CD4-positive, alpha-beta T cell (primary cell): Measurements from ENCODE around the gene UBTD1. TPM values are rescaled to one million over a fixed set of nuclear protein-coding genes. Genes with fewer than 3 reads are reported as not detected.

Experiments
- ATAC-seq: fragments of 200-7000 bp; cut with Tn5 transposase; one replicate; pipeline ENCODE4 v1.10.0; 2022; ENCODE audit warnings: mild to moderate bottlenecking; ENCODE audit not compliant: poor library complexity
- CTCF ChIA-PET: fragments of 350-600 bp; sonication (Branson Sonifier 250); formaldehyde crosslinking; loops from one replicate; lab custom pipeline; 2021; ENCODE audit warnings: antibody characterized with exemption, inconsistent platforms; lab: Charles Lee
- POLR2A ChIA-PET: fragments of 350-600 bp; sonication (Branson Sonifier 250); formaldehyde crosslinking; loops from one replicate; lab custom pipeline; 2021; ENCODE audit warnings: antibody characterized with exemption, inconsistent platforms; lab: Charles Lee
- DNase-seq, 14 experiments: peaks; one replicate each; pipeline ENCODE4 v3.0.0-alpha.2; 2013 to 2020; ENCODE audit warnings: mixed read lengths in 2 of 14
- H3K27ac ChIP-seq, 2 donors: one replicate each; pipeline versions ENCODE4 v1.5.1 to v1.7.0; 2013; ENCODE audit warnings: low read length in 2 of 2, low read depth in 1 of 2, mild to moderate bottlenecking in 1 of 2
- H3K27me3 ChIP-seq, 2 experiments: 1 replicate in 1 of 2; 2 replicates in 1 of 2; pipeline versions ENCODE4 v1.6.1 to v1.7.0; 2013; ENCODE audit warnings: low read length in 2 of 2, control low read depth in 1 of 2, mild to moderate bottlenecking in 1 of 2, moderate library complexity in 1 of 2; ENCODE audit not compliant: insufficient read depth in 2 of 2, control insufficient read depth in 1 of 2
- H3K36me3 ChIP-seq: one replicate; pipeline ENCODE4 v1.6.1; 2013; ENCODE audit warnings: low read length, control low read depth; ENCODE audit not compliant: insufficient read depth
- H3K4me1 ChIP-seq: one replicate; pipeline ENCODE4 v1.6.1; 2013; ENCODE audit warnings: low read length, control low read depth; ENCODE audit not compliant: insufficient read depth
- H3K4me3 ChIP-seq: one replicate; pipeline ENCODE4 v1.5.1; 2013; ENCODE audit warnings: mild to moderate bottlenecking, low read length, moderate library complexity
- H3K9me3 ChIP-seq, 2 experiments: 1 replicate in 1 of 2; 2 replicates in 1 of 2; pipeline versions ENCODE4 v1.6.1 to v1.7.0; 2013; ENCODE audit warnings: low read length in 2 of 2, mild to moderate bottlenecking in 2 of 2, control low read depth in 1 of 2, moderate library complexity in 1 of 2; ENCODE audit not compliant: control insufficient read depth in 1 of 2, insufficient read depth in 1 of 2
- H3K27ac Mint-ChIP-seq: one replicate; pipeline ENCODE4 v1.8.0; 2020; ENCODE audit warnings: mixed read lengths
- H3K27me3 Mint-ChIP-seq: one replicate; pipeline ENCODE4 v1.8.0; 2021; ENCODE audit warnings: mixed read lengths
- H3K36me3 Mint-ChIP-seq: one replicate; pipeline ENCODE4 v1.8.0; 2021; ENCODE audit warnings: low read depth, mixed read lengths
- H3K4me1 Mint-ChIP-seq: one replicate; pipeline ENCODE4 v1.8.0; 2021; ENCODE audit warnings: low read depth, mixed read lengths
- H3K4me3 Mint-ChIP-seq: one replicate; pipeline ENCODE4 v1.8.0; 2020; ENCODE audit warnings: mild to moderate bottlenecking, mixed read lengths
- H3K9me3 Mint-ChIP-seq: one replicate; pipeline ENCODE4 v1.8.0; 2020; ENCODE audit warnings: mixed read lengths
- intact Hi-C, 2 experiments: fragments of 100-400 bp; cut with DNase I in 1 of 2; cut with micrococcal nuclease in 1 of 2; formaldehyde crosslinking; loops; one replicate each; pipeline versions ENCODE4 v1.15.1 to v1.9.0; 2023 to 2025; cut with DNase I, micrococcal nuclease
- total RNA-seq, 174 experiments: library from RNA in 2 of 174; stranded (reverse) in 2 of 174; gene quantifications; one replicate each; pipeline ENCODE4 v1.2.3 and lab custom pipeline; 2021 to 2026
- TF ChIP-seq, protein P1 (sequence below): fragments of 200-600 bp; IDR thresholded peaks from one replicate; pipeline ENCODE4 v1.8.0; 2022; ENCODE audit warnings: antibody characterized with exemption, mild to moderate bottlenecking

The UBTD1 gene
- total RNA-seq, 2 experiments from 2014 or later: 0.56 to 0.80 TPM

DNA sequence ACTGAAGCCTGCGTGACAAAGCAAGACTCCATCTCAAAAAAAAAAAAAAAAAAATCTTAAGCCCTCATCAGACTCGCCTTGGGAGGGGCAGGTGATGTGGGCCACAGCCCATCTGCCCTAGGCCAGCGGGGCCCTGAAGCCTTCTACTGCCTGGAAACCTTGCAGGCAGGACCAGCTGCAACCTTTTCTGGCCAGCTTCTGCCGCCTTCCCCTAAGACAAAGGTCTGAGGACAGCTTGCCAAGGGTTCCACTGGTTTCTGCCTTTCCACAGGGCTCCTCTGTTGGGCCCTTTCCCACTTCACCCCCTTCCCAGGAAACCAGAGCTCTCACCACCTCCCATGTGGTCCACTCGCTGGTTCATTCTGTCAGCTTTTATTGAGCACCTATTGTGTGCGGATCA is 35.2 kb downstream of the UBTD1 start:
- intact Hi-C loops: no loop called here
- Mint-ChIP-seq H3K27ac (no peak overlapping the region), H3K4me1 (no peaks in the 10 kb centered on the region), H3K4me3 (no peak overlapping the region), H3K9me3 (no peaks in the 10 kb centered on the region), H3K36me3 (no peaks in the 10 kb centered on the region), H3K27me3 (no peaks in the 10 kb centered on the region)
- TF ChIP-seq, protein P1, sequence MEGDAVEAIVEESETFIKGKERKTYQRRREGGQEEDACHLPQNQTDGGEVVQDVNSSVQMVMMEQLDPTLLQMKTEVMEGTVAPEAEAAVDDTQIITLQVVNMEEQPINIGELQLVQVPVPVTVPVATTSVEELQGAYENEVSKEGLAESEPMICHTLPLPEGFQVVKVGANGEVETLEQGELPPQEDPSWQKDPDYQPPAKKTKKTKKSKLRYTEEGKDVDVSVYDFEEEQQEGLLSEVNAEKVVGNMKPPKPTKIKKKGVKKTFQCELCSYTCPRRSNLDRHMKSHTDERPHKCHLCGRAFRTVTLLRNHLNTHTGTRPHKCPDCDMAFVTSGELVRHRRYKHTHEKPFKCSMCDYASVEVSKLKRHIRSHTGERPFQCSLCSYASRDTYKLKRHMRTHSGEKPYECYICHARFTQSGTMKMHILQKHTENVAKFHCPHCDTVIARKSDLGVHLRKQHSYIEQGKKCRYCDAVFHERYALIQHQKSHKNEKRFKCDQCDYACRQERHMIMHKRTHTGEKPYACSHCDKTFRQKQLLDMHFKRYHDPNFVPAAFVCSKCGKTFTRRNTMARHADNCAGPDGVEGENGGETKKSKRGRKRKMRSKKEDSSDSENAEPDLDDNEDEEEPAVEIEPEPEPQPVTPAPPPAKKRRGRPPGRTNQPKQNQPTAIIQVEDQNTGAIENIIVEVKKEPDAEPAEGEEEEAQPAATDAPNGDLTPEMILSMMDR: no peak
- H3K36me3 ChIP-seq: no peaks in the 10 kb centered on the region
- no peaks in the 10 kb centered on the region for H3K27me3 ChIP-seq
- CTCF ChIA-PET: no interaction called here
- no peak for ATAC-seq
- no peaks in the 10 kb centered on the region for H3K4me1 ChIP-seq
- no peak for DNase-seq
- no peak overlapping the region for H3K4me3 ChIP-seq
- POLR2A ChIA-PET: no interaction called here
- no peaks in the 10 kb centered on the region for H3K9me3 ChIP-seq
- H3K27ac ChIP-seq: no peak overlapping the region

- Histone ChIP-seq H3K9me3 (no peaks in the 10 kb centered on the region), H3K4me1 (no peaks in the 10 kb centered on the region), H3K4me3 (no peak overlapping the region), H3K36me3 (no peaks in the 10 kb centered on the region), H3K27me3 (no peaks in the 10 kb centered on the region), H3K27ac (no peak overlapping the region)
- Mint-ChIP-seq H3K4me3 (no peak overlapping the region), H3K27me3 (no peaks in the 10 kb centered on the region), H3K4me1 (no peaks in the 10 kb centered on the region), H3K9me3 (no peaks in the 10 kb centered on the region), H3K27ac (no peak overlapping the region), H3K36me3 (no peaks in the 10 kb centered on the region)
- ChIA-PET CTCF (no interaction called here), POLR2A (no interaction called here)
- DNase-seq: peak in 6 of 14 experiments; percentile 2 to 37 (median 17)
- intact Hi-C loops: no loop called here
- TF ChIP-seq, protein P1: no peak
- ATAC-seq: no peak
These were observed 36.1 kb downstream of the UBTD1 start for GRCh38 chr10:97534746-97535367.

- H3K27ac Mint-ChIP-seq: no peak overlapping the region
- Histone ChIP-seq H3K4me1 (peaks cover 4% of the 10 kb centered on the region), H3K4me3 (no peak overlapping the region), H3K9me3 (no peaks in the 10 kb centered on the region), H3K27ac (no peak overlapping the region), H3K36me3 (no peaks in the 10 kb centered on the region), H3K27me3 (no peaks in the 10 kb centered on the region)
- POLR2A ChIA-PET: no interaction called here
- no peaks in the 10 kb centered on the region for H3K4me1 Mint-ChIP-seq
- CTCF ChIA-PET: no interaction called here
- H3K9me3 Mint-ChIP-seq: no peaks in the 10 kb centered on the region
- ATAC-seq (no peak), DNase-seq (no peak)
- intact Hi-C loops: no loop called here
- H3K36me3 Mint-ChIP-seq: no peaks in the 10 kb centered on the region
- no peak overlapping the region for H3K4me3 Mint-ChIP-seq
- H3K27me3 Mint-ChIP-seq: no peaks in the 10 kb centered on the region
- TF ChIP-seq, protein P1: no peak
These were observed 38.6 kb downstream of the UBTD1 start for GRCh38 chr10:97537186-97537869.
